Measurements from ENCODE around the gene NANP. TPM values are rescaled to one million over a fixed set of nuclear protein-coding genes. Genes with fewer than 3 reads are reported as not detected.

NANP gene
- 1.8 and 2.3 TPM in 2 replicates for total RNA-seq
- 1.7 TPM for total RNA-seq (2013)
- polyA plus RNA-seq, result 0.63 and 0.78 TPM in 2 replicates
- polyA minus RNA-seq, result 0.69 and 1.00 TPM in 2 replicates

- ATAC-seq (ENCODE audit: low read depth) (peak; percentile 84), DNase-seq (peak; percentile 95)
- Mint-ChIP-seq H3K27me3 (no peaks in the 10 kb centered on the region), H3K9me3 (ENCODE audit: insufficient read depth) (no peaks in the 10 kb centered on the region), H3K4me3 (peak within 1 kb of the TSS; percentile 98), H3K4me1 (peaks cover 32% of the 10 kb centered on the region), H3K27ac (peak within 1 kb of the TSS; percentile 98)
- Histone ChIP-seq H4K20me1 (ENCODE audit: control insufficient read depth, insufficient read depth, low read length, poor library complexity, severe bottlenecking) (no peaks in the 10 kb centered on the region), H3K9me3 (ENCODE audit: control extremely low read depth in 1 of 3, control insufficient read depth in 2 of 3, insufficient read depth in 1 of 3, low read length in 2 of 3) (peaks cover 0 to 7% (median 0%) of the 10 kb centered on the region in 3 donors), H3K27me3 (replicated peaks in 1 of 4; ENCODE audit: control extremely low read depth in 1 of 4, control insufficient read depth in 3 of 4, insufficient read depth in 4 of 4, low read length in 3 of 4) (no peaks in the 10 kb centered on the region), H3K79me2 (ENCODE audit: control insufficient read depth, insufficient read depth, low read length) (peaks cover 6% of the 10 kb centered on the region), H3K4me3 (ENCODE audit: control extremely low read depth in 1 of 5, extremely low read depth in 1 of 5, insufficient read depth in 1 of 5, low read depth in 2 of 5, low read length in 4 of 5) (peak within 1 kb of the TSS; percentile 70 to 97 (median 89)), H3K27ac (ENCODE audit: low read length in 2 of 2) (peak within 1 kb of the TSS; percentile 68 to 90), H3K9ac (ENCODE audit: low read length) (peak within 1 kb of the TSS; percentile 94), H2AFZ (ENCODE audit: insufficient read depth, low read depth, low read length, poor library complexity, severe bottlenecking) (peak within 1 kb of the TSS; percentile 99), H3K36me3 (replicated peaks in 1 of 2; ENCODE audit: control extremely low read depth in 1 of 2, control insufficient read depth in 1 of 2, extremely low read depth in 1 of 2, insufficient read depth in 2 of 2, low read length in 1 of 2) (no peaks in the 10 kb centered on the region), H3K4me1 (ENCODE audit: control insufficient read depth in 2 of 2, insufficient read depth in 2 of 2, low read length in 2 of 2) (peaks cover 18% of the 10 kb centered on the region in 2 donors), H3K4me2 (replicated peaks; ENCODE audit: low read depth, low read length, poor library complexity, severe bottlenecking) (peak within 1 kb of the TSS; percentile 92)
- ChIA-PET CTCF (no interaction called here), POLR2A (no interaction called here)
- TF ChIP-seq EZH2 (IDR thresholded peaks at IDR 0.05; ENCODE audit: borderline replicate concordance, insufficient read depth, low read depth, low read length, poor library complexity, severe bottlenecking) (no peak), CTCF (IDR thresholded peaks at IDR 0.05) (no peak)
- under 1% methylated on average over 79 of the region's 81 CpGs for WGBS (ENCODE audit: insufficient coverage)
- intact Hi-C loops (cut with micrococcal nuclease), result loop anchor here (1.0 to 10.0 kb wide), 7 partner anchors 72 to 567 kb away; partner anchors contain the start of genes ACSS1, ENTPD6, PYGB and ZNF337
Observed at GRCh38 chr20:25623736-25624499, at the start of gene NANP. NANP (minus strand) TSS chr20:25624014; CDS start chr20:25623948, 66 bp downstream.

- no peaks in the 10 kb centered on the region for H3K4me1 ChIP-seq (ENCODE audit: control insufficient read depth in 2 of 2, insufficient read depth in 2 of 2, low read length in 2 of 2)
- no peak overlapping the region for H3K27ac Mint-ChIP-seq
- H3K27me3 Mint-ChIP-seq, result no peaks in the 10 kb centered on the region
- H3K9me3 Mint-ChIP-seq (ENCODE audit: insufficient read depth), result no peaks in the 10 kb centered on the region
- no peaks in the 10 kb centered on the region for H3K9me3 ChIP-seq (ENCODE audit: control extremely low read depth in 1 of 3, control insufficient read depth in 2 of 3, insufficient read depth in 1 of 3, low read length in 2 of 3)
- no peak overlapping the region for H3K27ac ChIP-seq (ENCODE audit: low read length in 2 of 2)
- peaks cover 0 to 38% of the 10 kb centered on the region in 2 experiments for H3K36me3 ChIP-seq (replicated peaks in 1 of 2; ENCODE audit: control extremely low read depth in 1 of 2, control insufficient read depth in 1 of 2, extremely low read depth in 1 of 2, insufficient read depth in 2 of 2, low read length in 1 of 2)
- intact Hi-C loops (cut with micrococcal nuclease), result loop anchor here (10.0 kb wide), 1 partner anchor 62 kb away; no protein-coding TSS in a partner anchor
- no peak overlapping the region for H3K4me2 ChIP-seq (replicated peaks; ENCODE audit: low read depth, low read length, poor library complexity, severe bottlenecking)
- ATAC-seq (ENCODE audit: low read depth), result no peak
- no peaks in the 10 kb centered on the region for H3K27me3 ChIP-seq (replicated peaks in 1 of 4; ENCODE audit: control extremely low read depth in 1 of 4, control insufficient read depth in 3 of 4, insufficient read depth in 4 of 4, low read length in 3 of 4)
- no peaks in the 10 kb centered on the region for H3K4me1 Mint-ChIP-seq
- no peak overlapping the region for H3K9ac ChIP-seq (ENCODE audit: low read length)
- H4K20me1 ChIP-seq (ENCODE audit: control insufficient read depth, insufficient read depth, low read length, poor library complexity, severe bottlenecking), result peaks cover 2% of the 10 kb centered on the region
- no peaks in the 10 kb centered on the region for H3K79me2 ChIP-seq (ENCODE audit: control insufficient read depth, insufficient read depth, low read length)
- H3K4me3 Mint-ChIP-seq, result no peak overlapping the region
- CTCF ChIA-PET, result no interaction called here
- no peak for DNase-seq
- H2AFZ ChIP-seq (ENCODE audit: insufficient read depth, low read depth, low read length, poor library complexity, severe bottlenecking), result no peak overlapping the region
- 96% methylated on average over 2 of the region's 4 CpGs for WGBS (ENCODE audit: insufficient coverage)
- TF ChIP-seq CTCF (IDR thresholded peaks at IDR 0.05), result no peak
- TF ChIP-seq EZH2 (IDR thresholded peaks at IDR 0.05; ENCODE audit: borderline replicate concordance, insufficient read depth, low read depth, low read length, poor library complexity, severe bottlenecking), result no peak
- H3K4me3 ChIP-seq (ENCODE audit: control extremely low read depth in 1 of 5, extremely low read depth in 1 of 5, insufficient read depth in 1 of 5, low read depth in 2 of 5, low read length in 4 of 5), result no peak overlapping the region
- POLR2A ChIA-PET, result no interaction called here
Observed at GRCh38 chr20:25672659-25673235, 48.9 kb upstream of the NANP start.
